A673 (cell line): ENCODE measurements around the gene GMEB2.

ENCODE experiments used
- EZH2 ChIP-seq: fragments of 200-600 bp; sonication (generic); IDR thresholded peaks from 2 replicates; pipeline ENCODE4 v1.6.1; 2017; ENCODE audit warnings: borderline replicate concordance, low read depth, mild to moderate bottlenecking, mixed read lengths, antibody characterized with exemption, low read length; ENCODE audit not compliant: poor library complexity, severe bottlenecking
- TF ChIP-seq, protein P1 (sequence below): fragments of 300-800, 200-600 bp; sonication (generic); conservative IDR thresholded peaks from 2 replicates; pipeline ENCODE4 v1.5.1; 2017; ENCODE audit warnings: low read depth, mild to moderate bottlenecking, antibody characterized with exemption, low read length, moderate library complexity, mixed read lengths

DNA sequence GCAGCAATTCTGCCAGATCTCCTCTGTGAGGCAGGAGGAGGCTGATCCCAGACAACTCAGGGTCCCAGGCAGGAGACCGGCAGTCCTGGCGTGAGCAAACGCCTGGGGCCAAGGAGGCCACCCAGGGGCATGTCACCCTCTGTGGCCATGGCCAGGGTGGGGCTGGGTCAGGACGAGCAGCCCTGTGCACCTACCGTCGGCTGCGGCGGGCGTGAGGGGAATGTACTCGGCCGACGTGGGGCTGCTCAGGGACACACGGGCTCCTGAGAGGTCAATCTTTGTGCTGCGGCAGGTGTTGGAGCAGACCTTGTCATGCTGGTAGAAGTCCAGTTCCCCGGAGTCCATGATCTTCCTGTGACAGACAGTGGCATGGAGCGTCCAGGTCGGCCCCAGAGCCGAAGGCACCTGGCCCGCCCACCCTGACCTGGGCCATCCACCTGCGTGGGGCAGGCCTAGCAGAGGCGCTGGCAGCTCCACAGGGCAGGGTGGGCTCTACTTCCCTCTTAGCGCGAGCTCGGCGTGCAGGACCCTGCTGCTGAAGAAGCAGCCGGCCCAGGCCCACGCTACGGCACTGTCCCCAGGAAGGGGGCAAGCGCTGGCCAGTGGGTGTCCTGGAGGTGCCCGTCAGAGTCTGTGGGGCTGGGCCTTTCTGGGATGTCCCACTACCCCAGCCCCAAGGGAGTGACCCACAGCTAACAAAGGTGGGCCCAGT lies 31.3 kb downstream of the GMEB2 start:
- TF ChIP-seq, protein P1, sequence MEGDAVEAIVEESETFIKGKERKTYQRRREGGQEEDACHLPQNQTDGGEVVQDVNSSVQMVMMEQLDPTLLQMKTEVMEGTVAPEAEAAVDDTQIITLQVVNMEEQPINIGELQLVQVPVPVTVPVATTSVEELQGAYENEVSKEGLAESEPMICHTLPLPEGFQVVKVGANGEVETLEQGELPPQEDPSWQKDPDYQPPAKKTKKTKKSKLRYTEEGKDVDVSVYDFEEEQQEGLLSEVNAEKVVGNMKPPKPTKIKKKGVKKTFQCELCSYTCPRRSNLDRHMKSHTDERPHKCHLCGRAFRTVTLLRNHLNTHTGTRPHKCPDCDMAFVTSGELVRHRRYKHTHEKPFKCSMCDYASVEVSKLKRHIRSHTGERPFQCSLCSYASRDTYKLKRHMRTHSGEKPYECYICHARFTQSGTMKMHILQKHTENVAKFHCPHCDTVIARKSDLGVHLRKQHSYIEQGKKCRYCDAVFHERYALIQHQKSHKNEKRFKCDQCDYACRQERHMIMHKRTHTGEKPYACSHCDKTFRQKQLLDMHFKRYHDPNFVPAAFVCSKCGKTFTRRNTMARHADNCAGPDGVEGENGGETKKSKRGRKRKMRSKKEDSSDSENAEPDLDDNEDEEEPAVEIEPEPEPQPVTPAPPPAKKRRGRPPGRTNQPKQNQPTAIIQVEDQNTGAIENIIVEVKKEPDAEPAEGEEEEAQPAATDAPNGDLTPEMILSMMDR = no peak
- no peak for TF ChIP-seq EZH2
